GM19328 (cell line): ENCODE measurements around the gene ADAMTS8.

Experiments
- ATAC-seq: cut with Tn5 transposase; IDR thresholded peaks from one replicate; pipeline ENCODE4 v1.9.1; 2021; ENCODE audit warnings: mild to moderate bottlenecking, moderate library complexity; ENCODE audit not compliant: unreplicated experiment

Gene ADAMTS8

GRCh38 chr11:130399196-130399595, 29.2 kb downstream of the ADAMTS8 start:
- ATAC-seq, result no peak

GRCh38 chr11:130397780-130398179, 30.6 kb downstream of the ADAMTS8 start:
- ATAC-seq, result no peak

GRCh38 chr11:130396965-130397364, 31.4 kb downstream of the ADAMTS8 start:
- ATAC-seq, result no peak

GRCh38 chr11:130394615-130395014, 33.8 kb downstream of the ADAMTS8 start:
- ATAC-seq, result no peak

- no peak for ATAC-seq
Measured at GRCh38 chr11:130391711-130392110, 36.7 kb downstream of the ADAMTS8 start.

- ATAC-seq, result no peak
Measured at GRCh38 chr11:130390071-130390758, 38.2 kb downstream of the ADAMTS8 start.

GRCh38 chr11:130389335-130389935, 39.0 kb downstream of the ADAMTS8 start:
- no peak for ATAC-seq

GRCh38 chr11:130388607-130389205, 39.7 kb downstream of the ADAMTS8 start:
- no peak for ATAC-seq

GRCh38 chr11:130386056-130386455, 42.4 kb downstream of the ADAMTS8 start:
- no peak for ATAC-seq

- no peak for ATAC-seq
Measured at GRCh38 chr11:130383344-130384211, 44.8 kb downstream of the ADAMTS8 start.

- no peak for ATAC-seq
Measured at GRCh38 chr11:130381317-130381716, 47.1 kb downstream of the ADAMTS8 start.

GRCh38 chr11:130380778-130381177, 47.6 kb downstream of the ADAMTS8 start:
- ATAC-seq, result no peak

GRCh38 chr11:130379276-130379675, 49.1 kb downstream of the ADAMTS8 start:
- no peak for ATAC-seq

GRCh38 chr11:130370845-130371590, 57.4 kb downstream of the ADAMTS8 start:
- ATAC-seq, result no peak

GRCh38 chr11:130369713-130370112, 58.7 kb downstream of the ADAMTS8 start:
- no peak for ATAC-seq

GRCh38 chr11:130369141-130369691, 59.2 kb downstream of the ADAMTS8 start:
- ATAC-seq, result no peak

- ATAC-seq, result no peak
Measured at GRCh38 chr11:130359419-130359818, 69.0 kb downstream of the ADAMTS8 start.

- ATAC-seq, result no peak
Measured at GRCh38 chr11:130358398-130358797, 70.0 kb downstream of the ADAMTS8 start.
